Stimulated activated naive B cell treated with anti-CD40 and anti-IgM and Interleukin-4, amounts not matched to agents 10 μg/mL and 1 μg/mL and 100 μg/mL, for 72 hours (primary cell): Measurements from ENCODE around the gene AJAP1.
A peak's percentile ranks its signal among the peaks of the same experiment; 100 is the strongest.
"Not testable (repeated sequence)": the region's sequence is repeated elsewhere in the genome, so short reads cannot be mapped to it uniquely, and the experiment has no call there.

Experiments
- ATAC-seq, 2 donors: fragments of 150-1000 bp; cut with Tn5 transposase; replicated peaks; 2 replicates each; pipeline ENCODE4 v1.10.0; 2021; ENCODE audit warnings: moderate library complexity in 1 of 2
- DNase-seq: peaks from one replicate; pipeline ENCODE4 v3.0.0; 2021
- H3K27ac Mint-ChIP-seq: one replicate; pipeline ENCODE4 v1.8.0; 2022; ENCODE audit warnings: mild to moderate bottlenecking, mixed read lengths
- H3K27me3 Mint-ChIP-seq, 2 donors: one replicate each; pipeline ENCODE4 v1.8.0; 2022; ENCODE audit warnings: mixed read lengths in 2 of 2
- H3K36me3 Mint-ChIP-seq, 2 donors: one replicate each; pipeline ENCODE4 v1.8.0; 2022; ENCODE audit warnings: mixed read lengths in 2 of 2, mild to moderate bottlenecking in 1 of 2
- H3K4me1 Mint-ChIP-seq, 2 donors: one replicate each; pipeline ENCODE4 v1.8.0; 2022; ENCODE audit warnings: mixed read lengths in 2 of 2, mild to moderate bottlenecking in 1 of 2
- H3K4me3 Mint-ChIP-seq, 2 donors: one replicate each; pipeline ENCODE4 v1.8.0; 2022; ENCODE audit warnings: mild to moderate bottlenecking in 2 of 2, mixed read lengths in 2 of 2, moderate library complexity in 1 of 2
- H3K9me3 Mint-ChIP-seq, 2 donors: one replicate each; pipeline ENCODE4 v1.8.0; 2022; ENCODE audit warnings: mixed read lengths in 2 of 2, mild to moderate bottlenecking in 1 of 2

The AJAP1 gene

DNA sequence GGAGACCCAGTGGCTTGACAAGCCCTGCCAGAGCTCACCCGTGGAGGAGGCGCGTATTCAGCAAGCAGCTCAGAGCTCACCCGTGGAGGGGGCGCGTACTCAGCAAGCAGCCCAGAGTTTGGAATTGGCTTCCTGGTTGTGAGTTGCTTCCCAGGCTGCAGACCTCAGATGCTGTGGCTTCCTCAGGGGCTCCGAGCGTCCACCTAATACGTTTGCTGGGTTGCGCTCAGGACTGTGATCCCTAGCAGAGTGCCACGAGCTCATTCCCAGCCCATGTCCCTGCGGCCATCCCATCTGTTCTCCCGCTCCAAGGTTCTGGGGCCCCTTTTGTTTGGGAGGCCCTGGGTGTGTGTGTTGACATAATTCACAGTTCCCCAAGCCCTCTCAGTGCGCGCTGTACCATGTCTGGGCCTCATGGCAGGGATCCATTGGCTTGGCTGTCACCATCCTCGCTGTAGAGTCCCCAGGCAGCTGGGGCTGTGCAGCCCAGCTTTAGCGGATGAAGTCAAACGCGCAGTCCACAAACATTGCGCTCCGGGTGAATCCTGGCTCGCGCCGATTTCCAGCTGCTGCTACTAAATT lies 3.6 kb downstream of the AJAP1 start:
- no peak overlapping the region for H3K27ac Mint-ChIP-seq
- H3K4me1 Mint-ChIP-seq, result peaks cover 3 to 6% of the 10 kb centered on the region in 2 donors
- H3K9me3 Mint-ChIP-seq, result no peaks in the 10 kb centered on the region
- H3K27me3 Mint-ChIP-seq, result peaks cover 58 to 63% of the 10 kb centered on the region in 2 donors
- H3K36me3 Mint-ChIP-seq, result no peaks in the 10 kb centered on the region
- ATAC-seq (no peak), DNase-seq (no peak)
- no peak overlapping the region for H3K4me3 Mint-ChIP-seq

GRCh38 chr1:4658643-4659628 lies 4.5 kb downstream of the AJAP1 start:
- DNase-seq, result no peak
- Mint-ChIP-seq H3K27me3 (peaks cover 56% of the 10 kb centered on the region in 2 donors), H3K27ac (no peak overlapping the region), H3K4me1 (peaks cover 0 to 3% of the 10 kb centered on the region in 2 donors), H3K4me3 (no peak overlapping the region), H3K9me3 (no peaks in the 10 kb centered on the region), H3K36me3 (no peaks in the 10 kb centered on the region)
- ATAC-seq, result no peak

- peaks cover 0 to 2% of the 10 kb centered on the region in 2 donors for H3K9me3 Mint-ChIP-seq
- H3K27ac Mint-ChIP-seq, result no peak overlapping the region
- H3K4me1 Mint-ChIP-seq, result peaks cover 0 to 3% of the 10 kb centered on the region in 2 donors
- DNase-seq, result no peak
- H3K36me3 Mint-ChIP-seq, result no peaks in the 10 kb centered on the region
- H3K4me3 Mint-ChIP-seq, result no peak overlapping the region
- H3K27me3 Mint-ChIP-seq, result peaks cover 53 to 59% of the 10 kb centered on the region in 2 donors
- no peak for ATAC-seq
Observed at GRCh38 chr1:4660917-4661594, 6.6 kb downstream of the AJAP1 start.

DNA sequence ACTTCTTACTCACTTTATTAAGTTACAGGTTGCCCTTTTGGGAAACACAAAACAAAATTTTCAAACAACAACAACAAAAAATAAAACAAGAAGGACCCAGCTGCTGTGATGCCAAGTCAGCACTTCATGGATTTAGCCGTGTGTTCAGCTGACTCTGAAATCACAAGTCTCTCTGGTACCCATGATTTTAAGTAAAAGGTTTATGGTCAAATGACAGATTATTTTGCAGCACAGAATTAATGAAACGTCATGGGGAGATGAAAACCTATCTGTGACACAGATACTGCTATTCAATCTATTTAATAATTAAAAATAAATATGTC lies 7.1 kb downstream of the AJAP1 start:
- Mint-ChIP-seq H3K27ac (no peak overlapping the region), H3K9me3 (peaks cover 0 to 4% of the 10 kb centered on the region in 2 donors), H3K27me3 (peaks cover 48 to 54% of the 10 kb centered on the region in 2 donors), H3K4me1 (no peaks in the 10 kb centered on the region), H3K4me3 (no peak overlapping the region), H3K36me3 (no peaks in the 10 kb centered on the region)
- ATAC-seq, result no peak
- DNase-seq, result no peak

- H3K4me1 Mint-ChIP-seq, result no peaks in the 10 kb centered on the region
- H3K4me3 Mint-ChIP-seq, result no peak overlapping the region
- H3K9me3 Mint-ChIP-seq, result peaks cover 0 to 4% of the 10 kb centered on the region in 2 donors
- peaks cover 42 to 48% of the 10 kb centered on the region in 2 donors for H3K27me3 Mint-ChIP-seq
- ATAC-seq, result no peak
- no peak for DNase-seq
- H3K36me3 Mint-ChIP-seq, result no peaks in the 10 kb centered on the region
- H3K27ac Mint-ChIP-seq, result no peak overlapping the region
Observed at GRCh38 chr1:4662168-4662567, 7.8 kb downstream of the AJAP1 start.

- Mint-ChIP-seq H3K27me3 (peaks cover 37 to 43% of the 10 kb centered on the region in 2 donors), H3K36me3 (no peaks in the 10 kb centered on the region), H3K4me3 (no peak overlapping the region), H3K27ac (no peak overlapping the region), H3K4me1 (no peaks in the 10 kb centered on the region), H3K9me3 (peaks cover 0 to 4% of the 10 kb centered on the region in 2 donors)
- DNase-seq (no peak), ATAC-seq (no peak)
Observed at GRCh38 chr1:4662723-4663122, 8.3 kb downstream of the AJAP1 start.

GRCh38 chr1:4664095-4664494 lies 9.7 kb downstream of the AJAP1 start:
- DNase-seq (no peak), ATAC-seq (no peak)
- Mint-ChIP-seq H3K27ac (no peak overlapping the region), H3K9me3 (peaks cover 0 to 4% of the 10 kb centered on the region in 2 donors), H3K36me3 (no peaks in the 10 kb centered on the region), H3K27me3 (peaks cover 23 to 29% of the 10 kb centered on the region in 2 donors), H3K4me1 (no peaks in the 10 kb centered on the region), H3K4me3 (no peak overlapping the region)

DNA sequence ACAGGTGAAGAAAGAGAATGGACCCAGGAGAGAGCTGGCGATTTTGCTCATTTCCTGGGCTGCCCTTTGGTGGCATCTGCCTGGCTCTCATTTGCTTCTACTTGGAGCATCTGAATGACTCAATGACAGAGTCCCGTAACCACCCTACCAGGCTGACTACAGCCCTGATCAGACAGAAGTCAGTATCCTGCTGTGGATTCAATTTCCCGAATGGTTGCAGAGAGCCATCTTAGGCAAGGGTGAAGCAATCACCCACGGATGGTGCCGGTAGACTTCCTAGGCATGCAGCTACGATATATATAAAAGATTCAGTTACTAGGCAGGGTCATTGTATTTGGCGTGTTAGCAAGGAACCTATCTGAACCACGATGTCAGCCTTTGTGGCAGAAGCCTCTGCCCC lies 10.2 kb downstream of the AJAP1 start:
- H3K4me1 Mint-ChIP-seq, result no peaks in the 10 kb centered on the region
- H3K4me3 Mint-ChIP-seq, result no peak overlapping the region
- peaks cover 0 to 4% of the 10 kb centered on the region in 2 donors for H3K9me3 Mint-ChIP-seq
- no peaks in the 10 kb centered on the region for H3K36me3 Mint-ChIP-seq
- ATAC-seq (no peak), DNase-seq (no peak)
- peaks cover 18 to 24% of the 10 kb centered on the region in 2 donors for H3K27me3 Mint-ChIP-seq
- H3K27ac Mint-ChIP-seq, result no peak overlapping the region

DNA sequence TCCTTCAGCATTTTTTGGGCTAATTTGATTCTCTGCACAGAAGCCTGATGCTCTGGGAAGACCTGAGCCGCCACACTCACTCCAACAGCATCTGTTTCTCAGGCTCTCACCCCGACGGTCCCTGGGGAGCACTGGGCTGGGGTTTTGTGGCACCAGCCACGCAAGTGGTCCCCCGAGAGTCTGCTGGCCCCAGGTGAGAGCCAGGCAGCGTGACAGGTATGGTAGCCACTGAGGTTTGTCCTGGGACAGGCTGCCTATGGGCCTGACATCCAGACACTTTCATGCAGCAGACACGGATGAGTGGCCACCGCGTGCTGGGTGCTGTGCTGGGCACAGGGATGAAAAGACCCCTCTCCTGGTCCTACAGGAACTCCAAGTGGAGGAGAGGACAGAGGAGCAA lies 11.0 kb downstream of the AJAP1 start:
- no peaks in the 10 kb centered on the region for H3K36me3 Mint-ChIP-seq
- ATAC-seq, result no peak
- no peak overlapping the region for H3K4me3 Mint-ChIP-seq

DNA sequence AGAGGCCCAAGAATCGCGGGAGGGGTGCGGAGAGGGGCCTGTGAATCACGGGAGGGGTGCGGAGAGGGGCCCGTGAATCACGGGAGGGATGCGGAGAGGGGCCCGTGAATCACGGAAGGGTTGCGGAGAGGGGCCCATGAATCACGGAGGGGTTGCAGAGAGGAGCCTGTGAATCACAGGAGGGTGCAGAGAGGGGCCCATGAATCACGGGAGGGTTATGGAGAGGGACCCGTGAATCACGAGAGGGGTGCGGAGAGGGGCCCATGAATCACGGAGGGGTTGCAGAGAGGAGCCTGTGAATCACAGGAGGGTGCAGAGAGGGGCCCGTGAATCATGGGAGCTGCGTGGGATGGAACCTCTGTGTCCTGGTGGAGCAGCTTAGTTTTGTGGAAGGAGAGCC lies 12.3 kb downstream of the AJAP1 start:
- peaks cover 0 to 11% of the 10 kb centered on the region in 2 donors for H3K27me3 Mint-ChIP-seq
- DNase-seq, H3K27ac Mint-ChIP-seq, H3K4me3 Mint-ChIP-seq, ATAC-seq, H3K36me3 Mint-ChIP-seq, H3K4me1 Mint-ChIP-seq, H3K9me3 Mint-ChIP-seq: not testable (repeated sequence)

More for the DNA sequence above, 11.0 kb downstream of the AJAP1 start:
- H3K27me3 Mint-ChIP-seq, result peaks cover 11 to 15% of the 10 kb centered on the region in 2 donors
- no peak for DNase-seq
- H3K27ac Mint-ChIP-seq, result peak overlapping the region; percentile 28
- H3K4me1 Mint-ChIP-seq, result no peaks in the 10 kb centered on the region
- H3K9me3 Mint-ChIP-seq, result peaks cover 0 to 4% of the 10 kb centered on the region in 2 donors

DNA sequence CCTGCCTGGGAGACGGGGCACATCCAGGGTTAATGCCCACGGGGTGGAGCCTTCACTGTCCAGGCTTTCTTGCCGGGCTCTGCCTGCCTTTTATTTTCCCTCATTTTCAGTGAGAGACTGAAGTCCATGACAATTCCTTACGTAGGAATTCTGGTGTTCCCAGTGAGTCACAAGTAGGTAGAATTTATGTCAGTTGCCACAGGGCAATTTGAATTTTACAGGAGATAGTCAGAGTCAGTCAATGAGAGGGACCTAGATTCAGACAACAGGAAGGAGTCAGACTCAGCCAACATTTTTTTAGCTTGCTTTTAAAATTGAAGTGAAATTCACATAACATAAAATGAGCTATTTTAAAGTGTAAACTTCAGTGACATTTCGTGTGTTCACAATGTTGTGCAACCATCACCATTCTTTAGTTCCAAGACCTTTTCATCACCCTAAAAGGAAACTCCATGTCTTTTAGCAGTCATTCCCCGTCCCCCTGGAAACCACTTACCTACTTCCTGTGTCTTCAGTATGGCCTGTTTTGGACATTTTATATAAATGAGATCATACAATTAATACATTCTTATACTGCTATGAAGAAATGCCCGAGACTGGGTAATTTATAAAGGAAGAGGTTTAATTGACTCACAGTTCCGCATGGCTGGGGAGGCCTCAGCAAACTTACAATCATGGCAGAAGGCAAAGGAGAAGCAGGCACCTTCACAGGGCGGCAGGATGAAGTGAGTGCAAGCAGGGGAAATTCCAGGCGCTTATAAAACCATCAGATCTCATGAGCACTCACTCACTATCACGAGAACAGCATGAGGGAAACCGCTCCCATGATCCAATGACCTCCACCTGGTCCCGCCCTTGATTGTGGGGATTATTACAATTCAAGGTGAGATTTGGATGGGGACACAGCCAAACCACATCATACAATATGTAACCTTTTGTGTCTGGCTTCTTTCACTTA lies 14.6 kb downstream of the AJAP1 start:
- ATAC-seq (no peak), DNase-seq (no peak)
- Mint-ChIP-seq H3K4me3 (no peak overlapping the region), H3K27me3 (peaks cover 6 to 13% of the 10 kb centered on the region in 2 donors), H3K9me3 (peaks cover 0 to 4% of the 10 kb centered on the region in 2 donors), H3K4me1 (no peaks in the 10 kb centered on the region), H3K36me3 (no peaks in the 10 kb centered on the region), H3K27ac (no peak overlapping the region)

- Mint-ChIP-seq H3K4me1 (no peaks in the 10 kb centered on the region), H3K9me3 (peaks cover 0 to 4% of the 10 kb centered on the region in 2 donors), H3K36me3 (no peaks in the 10 kb centered on the region), H3K27me3 (peaks cover 13% of the 10 kb centered on the region in 2 donors), H3K27ac (no peak overlapping the region), H3K4me3 (no peak overlapping the region)
- ATAC-seq (no peak), DNase-seq (no peak)
Observed at GRCh38 chr1:4670265-4670664, 15.9 kb downstream of the AJAP1 start.

DNA sequence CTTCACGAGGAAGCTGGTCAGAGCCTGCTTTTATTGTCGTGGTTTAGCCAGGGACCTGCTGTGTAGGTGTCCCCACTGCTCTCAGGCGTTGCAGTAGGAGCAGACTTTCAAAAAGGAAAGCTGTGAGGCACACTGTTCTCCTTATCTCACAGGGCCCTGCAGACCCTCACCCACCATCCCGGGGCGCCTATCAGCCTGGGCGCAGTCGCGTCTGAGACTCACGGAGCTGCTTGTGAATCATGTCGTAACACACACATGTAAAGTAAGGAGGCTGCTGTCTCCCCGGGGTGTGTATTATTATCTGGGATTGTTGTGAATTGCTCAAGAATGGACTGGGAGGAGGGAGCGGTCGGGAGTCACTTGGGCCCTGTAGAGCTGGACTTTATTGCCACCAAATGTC lies 17.4 kb downstream of the AJAP1 start:
- Mint-ChIP-seq H3K36me3 (no peaks in the 10 kb centered on the region), H3K4me1 (no peaks in the 10 kb centered on the region), H3K4me3 (no peak overlapping the region), H3K9me3 (no peaks in the 10 kb centered on the region), H3K27ac (no peak overlapping the region), H3K27me3 (peaks cover 13 to 20% of the 10 kb centered on the region in 2 donors)
- DNase-seq, result no peak
- no peak for ATAC-seq
